Measurements from ENCODE around the gene AOC1.

DNA sequence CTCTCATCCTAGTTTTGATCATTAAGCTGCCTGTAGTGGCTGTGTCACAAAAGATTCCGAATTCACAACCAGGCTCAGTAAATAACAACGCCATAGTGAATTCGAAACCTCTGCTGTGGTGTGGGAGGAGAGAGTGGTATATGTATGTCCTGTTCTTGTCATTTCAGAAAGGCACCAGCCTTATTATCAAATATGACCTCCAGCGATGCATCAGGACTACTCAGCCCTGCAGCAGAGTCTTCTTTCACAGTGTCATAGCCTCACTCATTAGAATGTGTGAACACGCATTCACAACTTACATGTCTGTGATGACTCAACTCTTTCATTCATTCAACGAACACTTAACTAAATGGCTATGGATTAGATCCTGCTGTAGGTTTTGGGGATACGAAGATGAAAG is 15.3 kb downstream of the AOC1 start:
- TF ChIP-seq CTCF (IDR thresholded peaks at IDR 0.05) (no peak), POLR2A (IDR thresholded peaks at IDR 0.05) (no peak)
